Activated CD8-positive, alpha-beta T cell treated with anti-CD3 and anti-CD28 coated beads, Interleukin-2, amount 10 ng/mL, durations not matched to agents 7 days and 5 days (primary cell): ENCODE results near the gene EVC2. TPM values are rescaled to one million over a fixed set of nuclear protein-coding genes. Genes with fewer than 3 reads are reported as not detected.

Experiments used
- ATAC-seq: fragments of 150-1000 bp; cut with Tn5 transposase; one replicate; pipeline ENCODE4 v1.10.0; 2021; ENCODE audit warnings: moderate library complexity
- CTCF ChIA-PET: fragments of 350-600 bp; sonication (Branson Sonifier 250); formaldehyde crosslinking; loops from one replicate; lab custom pipeline; 2021; ENCODE audit warnings: antibody characterized with exemption; lab: Charles Lee
- POLR2A ChIA-PET: fragments of 350-600 bp; sonication (Branson Sonifier 250); formaldehyde crosslinking; loops from one replicate; lab custom pipeline; 2021; ENCODE audit warnings: antibody characterized with exemption; lab: Charles Lee
- DNase-seq: peaks from one replicate; pipeline ENCODE4 v3.0.0-alpha.2; 2020
- H3K27ac Mint-ChIP-seq: one replicate; pipeline ENCODE4 v1.8.0; 2021; ENCODE audit warnings: mild to moderate bottlenecking, mixed read lengths
- H3K27me3 Mint-ChIP-seq: one replicate; pipeline ENCODE4 v1.8.0; 2021; ENCODE audit warnings: low read depth, mixed read lengths
- H3K36me3 Mint-ChIP-seq: one replicate; pipeline ENCODE4 v1.8.0; 2021; ENCODE audit warnings: low read depth, mixed read lengths
- H3K4me1 Mint-ChIP-seq: one replicate; pipeline ENCODE4 v1.8.0; 2021; ENCODE audit warnings: low read depth, mixed read lengths
- H3K4me3 Mint-ChIP-seq: one replicate; pipeline ENCODE4 v1.8.0; 2021; ENCODE audit warnings: mild to moderate bottlenecking, mixed read lengths
- H3K9me3 Mint-ChIP-seq: one replicate; pipeline ENCODE4 v1.8.0; 2022; ENCODE audit warnings: mixed read lengths; ENCODE audit not compliant: insufficient read depth
- total RNA-seq, 2 experiments: library from RNA; stranded (reverse); gene quantifications; one replicate each; pipeline ENCODE4 v1.2.3, GENCODE V29; 2021

EVC2 gene
- total RNA-seq, 2 experiments from 2014 or later, result 1.1 to 1.3 TPM

DNA sequence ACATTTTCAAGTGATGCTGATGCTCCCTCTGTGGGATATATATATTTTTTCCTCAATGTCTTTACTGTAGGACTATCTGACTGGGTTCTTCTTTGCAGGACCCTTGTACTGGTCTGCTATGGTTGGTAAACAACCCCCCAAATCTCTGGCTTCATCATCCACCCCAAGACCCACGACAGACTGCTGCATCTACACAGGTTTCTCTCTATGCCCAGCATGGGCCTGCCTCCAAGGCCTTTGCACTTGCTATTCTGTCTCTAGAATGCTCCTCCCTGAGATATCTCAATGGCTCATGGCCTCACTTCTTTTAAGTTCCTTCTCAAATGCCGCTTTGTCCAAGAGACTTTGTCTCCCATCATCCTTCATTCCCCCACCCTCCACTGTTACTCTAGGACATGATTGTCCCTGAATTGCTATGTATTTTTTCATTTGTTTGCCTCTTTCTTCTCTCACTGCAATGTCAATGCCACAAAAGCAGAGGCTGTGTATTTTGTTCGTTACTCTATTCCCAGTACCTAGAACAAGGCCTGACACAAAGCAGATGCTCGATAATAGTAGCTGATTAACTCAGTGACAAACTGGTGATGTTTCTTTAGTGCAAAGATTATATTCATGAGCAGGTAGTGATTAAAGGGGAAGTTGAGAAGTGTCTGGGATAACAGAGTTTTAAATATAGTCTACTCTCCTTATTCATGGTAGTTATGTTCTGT, 9.2 kb upstream of the EVC2 start:
- no peak for ATAC-seq
- peaks cover 4% of the 10 kb centered on the region for H3K27me3 Mint-ChIP-seq

DNA sequence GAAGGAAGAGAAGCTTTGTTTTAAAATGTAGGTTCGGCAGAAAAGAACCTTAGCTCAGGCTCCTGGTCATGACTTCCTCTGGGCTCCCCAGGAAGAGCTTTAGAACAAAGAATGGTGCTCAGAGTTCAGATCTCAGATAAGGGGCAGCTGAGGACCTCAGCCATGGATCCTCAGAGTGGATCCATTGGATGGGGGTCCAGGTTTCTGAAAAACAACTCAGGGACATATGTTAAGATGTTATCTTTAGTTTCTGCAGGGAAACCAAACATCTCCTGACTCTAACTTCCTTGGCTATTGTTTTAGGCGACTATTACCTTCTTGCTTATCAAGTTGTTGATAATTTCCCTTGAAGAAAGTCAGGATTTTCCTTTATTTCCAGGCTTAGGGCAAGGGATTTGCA, 8.0 kb upstream of the EVC2 start:
- Mint-ChIP-seq H3K36me3 (no peaks in the 10 kb centered on the region), H3K9me3 (peaks cover 10% of the 10 kb centered on the region), H3K4me3 (no peak overlapping the region), H3K27me3 (peaks cover 14% of the 10 kb centered on the region), H3K4me1 (no peaks in the 10 kb centered on the region), H3K27ac (no peak overlapping the region)
- ATAC-seq (no peak), DNase-seq (no peak)
- CTCF ChIA-PET, result no interaction called here
- POLR2A ChIA-PET, result no interaction called here

More for the DNA sequence above, 9.2 kb upstream of the EVC2 start:
- ChIA-PET POLR2A (no interaction called here), CTCF (no interaction called here)
- H3K27ac Mint-ChIP-seq, result no peak overlapping the region
- no peaks in the 10 kb centered on the region for H3K4me1 Mint-ChIP-seq
- H3K36me3 Mint-ChIP-seq, result no peaks in the 10 kb centered on the region
- no peak for DNase-seq
- H3K4me3 Mint-ChIP-seq, result no peak overlapping the region
- H3K9me3 Mint-ChIP-seq, result peaks cover 10% of the 10 kb centered on the region

GRCh38 chr4:5715357-5715756, 7.0 kb upstream of the EVC2 start:
- Mint-ChIP-seq H3K36me3 (no peaks in the 10 kb centered on the region), H3K9me3 (peaks cover 10% of the 10 kb centered on the region), H3K27ac (no peak overlapping the region), H3K4me1 (no peaks in the 10 kb centered on the region), H3K27me3 (peaks cover 20% of the 10 kb centered on the region), H3K4me3 (no peak overlapping the region)
- ChIA-PET CTCF (no interaction called here), POLR2A (no interaction called here)
- ATAC-seq (no peak), DNase-seq (no peak)

- ATAC-seq (no peak), DNase-seq (no peak)
- no peak overlapping the region for H3K27ac Mint-ChIP-seq
- H3K4me1 Mint-ChIP-seq, result no peaks in the 10 kb centered on the region
- H3K27me3 Mint-ChIP-seq, result peaks cover 28% of the 10 kb centered on the region
- ChIA-PET CTCF (no interaction called here), POLR2A (no interaction called here)
- H3K4me3 Mint-ChIP-seq, result no peak overlapping the region
- H3K36me3 Mint-ChIP-seq, result no peaks in the 10 kb centered on the region
- peaks cover 10% of the 10 kb centered on the region for H3K9me3 Mint-ChIP-seq
Observed at GRCh38 chr4:5713861-5714260, 5.5 kb upstream of the EVC2 start.

GRCh38 chr4:5712931-5713330, 4.6 kb upstream of the EVC2 start:
- Mint-ChIP-seq H3K9me3 (peaks cover 10% of the 10 kb centered on the region), H3K36me3 (no peaks in the 10 kb centered on the region), H3K4me3 (no peak overlapping the region), H3K27me3 (peaks cover 30% of the 10 kb centered on the region), H3K27ac (no peak overlapping the region), H3K4me1 (no peaks in the 10 kb centered on the region)
- ATAC-seq (no peak), DNase-seq (no peak)
- POLR2A ChIA-PET, result no interaction called here
- CTCF ChIA-PET, result no interaction called here

DNA sequence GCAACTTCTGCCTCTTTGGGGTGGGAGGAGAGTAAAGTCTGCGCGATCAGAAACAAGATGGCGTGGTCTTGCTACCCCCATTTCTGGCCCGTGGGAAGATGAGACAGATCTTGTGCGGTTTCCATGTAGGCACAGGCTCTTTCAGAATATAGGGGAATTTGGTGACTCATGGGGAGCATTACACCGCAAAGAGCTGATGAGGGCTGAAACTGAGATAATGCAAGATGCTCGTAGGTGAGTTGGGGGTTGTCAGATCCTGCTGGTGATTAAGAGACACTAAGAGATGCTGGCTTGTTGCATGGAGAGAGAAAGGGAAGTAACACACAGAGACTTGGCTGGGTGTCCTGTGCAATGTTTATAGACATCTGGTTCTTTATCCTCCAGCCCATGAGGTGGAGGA, 4.2 kb upstream of the EVC2 start:
- Mint-ChIP-seq H3K4me3 (no peak overlapping the region), H3K27me3 (peaks cover 33% of the 10 kb centered on the region), H3K9me3 (peaks cover 10% of the 10 kb centered on the region), H3K4me1 (peaks cover under 1% of the 10 kb centered on the region), H3K36me3 (peaks cover under 1% of the 10 kb centered on the region), H3K27ac (no peak overlapping the region)
- ChIA-PET POLR2A (no interaction called here), CTCF (no interaction called here)
- ATAC-seq (no peak), DNase-seq (no peak)

- peaks cover 3% of the 10 kb centered on the region for H3K36me3 Mint-ChIP-seq
- ChIA-PET POLR2A (no interaction called here), CTCF (no interaction called here)
- H3K4me1 Mint-ChIP-seq, result peaks cover 6% of the 10 kb centered on the region
- DNase-seq (no peak), ATAC-seq (no peak)
- peaks cover 6% of the 10 kb centered on the region for H3K9me3 Mint-ChIP-seq
- peaks cover 38% of the 10 kb centered on the region for H3K27me3 Mint-ChIP-seq
- no peak overlapping the region for H3K27ac Mint-ChIP-seq
- H3K4me3 Mint-ChIP-seq, result peak overlapping the region; percentile 22
Observed at GRCh38 chr4:5711479-5712184, 3.3 kb upstream of the EVC2 start.

DNA sequence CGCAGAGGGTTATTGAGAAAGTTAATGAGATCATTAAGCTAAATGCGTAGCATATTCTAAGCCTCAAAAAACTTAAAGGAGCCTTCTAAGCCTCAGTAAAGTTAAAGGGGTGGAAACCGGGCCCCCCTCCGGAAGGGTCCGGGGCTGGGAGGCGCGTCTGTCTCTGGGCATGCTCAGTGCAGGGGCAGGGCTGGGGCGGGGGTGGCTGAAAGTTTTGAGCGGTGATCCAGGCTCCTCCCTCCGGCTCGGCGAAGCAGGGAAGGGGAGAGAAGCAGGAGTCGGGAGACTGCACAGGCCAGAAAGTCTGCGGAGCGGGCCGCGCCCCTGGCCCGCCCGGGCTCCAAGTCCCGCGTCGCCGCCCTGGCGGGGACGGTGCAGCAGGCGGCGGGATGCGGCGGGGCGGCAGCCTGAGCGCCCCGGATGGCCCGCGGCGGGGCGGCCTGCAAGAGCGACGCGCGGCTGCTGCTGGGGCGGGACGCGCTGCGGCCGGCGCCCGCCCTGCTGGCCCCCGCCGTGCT, 2.7 kb upstream of the EVC2 start, which contains the start of gene EVC:
TSS of gene EVC (plus strand) at position 241 of the 518 bp plus-strand sequence. CDS start at position 421, 180 bp downstream.
- Mint-ChIP-seq H3K27ac (no peak within 1 kb of the TSS), H3K4me3 (peak within 1 kb of the TSS; percentile 47), H3K36me3 (peaks cover 3% of the 10 kb centered on the region), H3K9me3 (peaks cover 5% of the 10 kb centered on the region), H3K4me1 (peaks cover 6% of the 10 kb centered on the region), H3K27me3 (peaks cover 40% of the 10 kb centered on the region)
- ChIA-PET POLR2A (no interaction called here), CTCF (no interaction called here)
- peak; percentile 69 for ATAC-seq
- DNase-seq, result no peak

DNA sequence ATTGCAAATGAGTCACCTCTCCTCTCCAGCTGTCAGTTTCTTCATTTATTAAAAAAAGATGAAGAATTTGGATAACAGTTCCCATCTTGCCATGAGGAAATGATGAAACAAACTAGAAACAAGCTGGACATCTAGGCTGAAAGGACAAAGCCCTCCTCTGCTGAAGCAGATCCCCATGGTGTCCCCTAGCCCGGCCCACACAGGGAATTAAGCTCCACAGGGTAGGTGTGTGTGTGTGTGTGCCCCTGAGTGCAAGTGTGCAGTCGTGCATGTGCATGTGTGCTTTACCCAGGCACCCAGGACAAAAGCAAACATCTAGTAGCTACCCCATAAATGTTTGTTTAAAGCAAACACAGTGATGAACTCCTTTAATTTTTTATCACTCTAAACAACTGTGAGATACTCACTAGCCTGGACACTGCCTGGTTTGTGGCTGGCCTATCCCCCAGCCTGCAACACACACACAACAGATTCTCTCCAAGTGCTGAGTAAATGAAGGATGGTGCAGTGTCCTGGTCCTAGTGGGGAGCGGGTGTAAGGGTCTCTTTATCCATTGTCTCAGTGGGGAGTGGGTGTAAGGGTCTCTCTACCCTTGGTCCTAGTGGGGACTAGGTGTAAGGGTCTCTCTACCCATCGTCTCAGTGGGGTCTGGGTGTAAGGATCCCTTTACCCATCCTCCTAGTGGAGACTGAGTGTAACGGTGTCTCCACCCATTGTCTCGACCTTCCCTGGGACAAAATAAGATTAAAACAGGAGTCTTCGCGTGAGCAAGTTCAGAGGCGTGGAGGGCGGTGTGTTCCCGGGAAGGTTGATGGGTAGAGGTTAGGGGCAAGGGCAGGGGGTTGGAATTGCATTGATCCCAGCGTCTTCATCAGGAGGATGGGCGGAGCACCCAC, 2.0 kb upstream of the EVC2 start:
- peaks cover 40% of the 10 kb centered on the region for H3K27me3 Mint-ChIP-seq
- CTCF ChIA-PET, result no interaction called here

DNA sequence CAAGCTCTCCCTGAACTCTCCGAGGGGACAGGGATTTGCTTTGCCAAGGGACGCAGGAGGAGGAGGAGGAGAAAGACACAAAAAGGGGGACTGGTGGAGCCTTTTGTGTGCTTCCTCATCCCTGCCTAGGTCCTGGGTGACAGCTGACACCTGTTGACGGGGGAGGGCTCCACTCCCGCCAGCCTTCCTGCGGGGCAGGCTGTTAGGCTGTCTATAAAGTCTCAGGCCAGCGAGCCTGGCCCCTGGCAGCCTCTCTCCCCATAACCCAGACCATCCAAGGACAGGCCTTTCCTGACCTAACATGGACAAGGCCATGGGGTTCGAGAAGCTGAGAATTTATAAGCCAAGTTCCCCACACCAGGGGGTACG, 832 bp upstream of the EVC2 start:
- Mint-ChIP-seq H3K4me1 (peaks cover 6% of the 10 kb centered on the region), H3K27ac (no peak overlapping the region), H3K9me3 (no peaks in the 10 kb centered on the region), H3K4me3 (no peak overlapping the region), H3K27me3 (peaks cover 40% of the 10 kb centered on the region), H3K36me3 (peaks cover 3% of the 10 kb centered on the region)
- DNase-seq (no peak), ATAC-seq (no peak)
- ChIA-PET POLR2A (no interaction called here), CTCF (no interaction called here)

More for the DNA sequence above, 2.0 kb upstream of the EVC2 start:
- H3K27ac Mint-ChIP-seq, result no peak overlapping the region
- H3K4me1 Mint-ChIP-seq, result peaks cover 6% of the 10 kb centered on the region
- POLR2A ChIA-PET, result no interaction called here
- ATAC-seq, result no peak
- H3K4me3 Mint-ChIP-seq, result peak overlapping the region; percentile 47
- H3K9me3 Mint-ChIP-seq, result peaks cover 5% of the 10 kb centered on the region
- no peak for DNase-seq
- H3K36me3 Mint-ChIP-seq, result peaks cover 3% of the 10 kb centered on the region

GRCh38 chr4:5707778-5708448, 446 bp downstream of the EVC2 start:
- H3K9me3 Mint-ChIP-seq, result no peaks in the 10 kb centered on the region
- no peak overlapping the region for H3K27ac Mint-ChIP-seq
- H3K4me3 Mint-ChIP-seq, result peak overlapping the region; percentile 51
- DNase-seq, result no peak
- H3K27me3 Mint-ChIP-seq, result peaks cover 38% of the 10 kb centered on the region
- peak; percentile 40 for ATAC-seq
- H3K4me1 Mint-ChIP-seq, result peaks cover 6% of the 10 kb centered on the region
- CTCF ChIA-PET, result no interaction called here
- POLR2A ChIA-PET, result no interaction called here
- peaks cover 3% of the 10 kb centered on the region for H3K36me3 Mint-ChIP-seq
